ENCODE results near the gene CCNI. TPM values are rescaled to one million over a fixed set of nuclear protein-coding genes. Genes with fewer than 3 reads are reported as not detected.

The CCNI gene
- total RNA-seq, 1 donor, result 187 TPM

DNA sequence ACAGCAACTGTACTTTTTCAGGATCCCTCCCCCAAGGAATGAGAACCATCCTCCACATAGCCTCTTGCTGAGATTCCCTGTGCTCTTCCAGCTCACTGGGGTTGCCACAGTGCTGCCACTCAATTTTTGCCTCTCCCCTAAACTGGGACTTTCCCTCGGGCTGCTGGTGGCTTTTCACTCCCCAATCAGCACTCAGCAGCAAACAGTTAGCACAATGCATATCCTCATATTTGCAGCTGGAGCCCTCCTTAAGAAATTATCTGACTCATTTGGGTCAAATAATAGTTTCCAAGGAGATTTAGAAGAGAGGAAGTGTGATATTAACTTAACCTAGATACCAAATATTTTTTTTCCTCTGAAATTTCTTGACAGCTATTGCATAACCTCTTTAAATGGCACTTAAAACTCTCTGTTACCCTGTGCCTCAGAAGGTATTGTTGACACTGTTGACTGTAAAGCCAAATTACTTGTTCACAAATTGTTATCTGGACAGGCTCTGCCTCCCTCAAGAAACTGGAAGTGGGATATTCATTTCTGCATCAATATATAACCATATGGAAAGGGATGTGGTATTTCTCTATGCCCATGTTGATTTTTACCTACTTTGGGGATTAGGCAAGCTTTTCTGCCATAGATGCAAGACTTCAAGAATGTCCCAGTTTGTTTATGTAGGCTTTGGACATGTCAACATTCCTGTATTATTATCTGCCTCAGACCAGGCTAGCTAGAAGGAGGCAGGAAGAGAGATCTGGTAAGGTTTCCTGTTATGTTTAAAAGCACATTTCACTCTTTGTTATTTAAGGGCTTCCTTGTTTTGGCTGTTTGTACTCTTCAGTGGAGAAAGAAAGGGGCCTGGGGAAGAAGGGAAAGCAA, 68.2 kb downstream of the CCNI start:
- TF ChIP-seq, protein P1, sequence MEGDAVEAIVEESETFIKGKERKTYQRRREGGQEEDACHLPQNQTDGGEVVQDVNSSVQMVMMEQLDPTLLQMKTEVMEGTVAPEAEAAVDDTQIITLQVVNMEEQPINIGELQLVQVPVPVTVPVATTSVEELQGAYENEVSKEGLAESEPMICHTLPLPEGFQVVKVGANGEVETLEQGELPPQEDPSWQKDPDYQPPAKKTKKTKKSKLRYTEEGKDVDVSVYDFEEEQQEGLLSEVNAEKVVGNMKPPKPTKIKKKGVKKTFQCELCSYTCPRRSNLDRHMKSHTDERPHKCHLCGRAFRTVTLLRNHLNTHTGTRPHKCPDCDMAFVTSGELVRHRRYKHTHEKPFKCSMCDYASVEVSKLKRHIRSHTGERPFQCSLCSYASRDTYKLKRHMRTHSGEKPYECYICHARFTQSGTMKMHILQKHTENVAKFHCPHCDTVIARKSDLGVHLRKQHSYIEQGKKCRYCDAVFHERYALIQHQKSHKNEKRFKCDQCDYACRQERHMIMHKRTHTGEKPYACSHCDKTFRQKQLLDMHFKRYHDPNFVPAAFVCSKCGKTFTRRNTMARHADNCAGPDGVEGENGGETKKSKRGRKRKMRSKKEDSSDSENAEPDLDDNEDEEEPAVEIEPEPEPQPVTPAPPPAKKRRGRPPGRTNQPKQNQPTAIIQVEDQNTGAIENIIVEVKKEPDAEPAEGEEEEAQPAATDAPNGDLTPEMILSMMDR (IDR thresholded peaks at IDR 0.05; ENCODE audit: insufficient read depth, low read depth, low read length), result no peak
- H3K4me3 ChIP-seq (ENCODE audit: low read depth, low read length), result no peak overlapping the region
- peak; percentile 90 for DNase-seq (ENCODE audit: low read depth)

DNA sequence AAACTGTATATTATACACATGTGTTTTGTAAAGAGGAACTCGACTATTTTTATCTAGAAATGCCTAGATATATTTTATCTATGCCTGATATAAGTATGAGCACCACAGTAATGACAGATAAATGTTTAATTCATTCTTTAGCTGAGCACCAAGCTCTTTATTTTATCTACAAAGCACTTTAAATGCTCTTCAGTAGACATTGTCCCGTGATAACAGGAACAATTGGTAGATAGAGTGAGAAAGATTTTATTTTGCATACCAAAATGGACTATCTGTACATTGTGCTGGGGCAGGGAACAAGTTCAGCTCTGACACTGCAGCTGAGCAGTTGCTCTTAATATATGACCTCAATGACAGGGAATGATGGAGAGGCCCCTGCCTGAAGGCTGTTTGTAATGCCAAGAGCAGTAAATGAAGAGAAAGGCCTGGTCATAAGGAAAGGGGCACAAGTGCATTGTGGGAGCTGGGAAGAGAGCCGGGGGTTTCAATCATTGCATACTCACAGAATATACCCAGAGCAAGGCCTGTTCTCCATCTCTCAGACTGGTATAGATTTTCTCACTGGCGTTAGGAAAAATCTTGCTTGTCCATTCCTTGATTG, 68.9 kb downstream of the CCNI start:
- DNase-seq (ENCODE audit: low read depth), result no peak
- TF ChIP-seq, protein P1 (IDR thresholded peaks at IDR 0.05; ENCODE audit: insufficient read depth, low read depth, low read length), result no peak
- H3K4me3 ChIP-seq (ENCODE audit: low read depth, low read length), result no peak overlapping the region

DNA sequence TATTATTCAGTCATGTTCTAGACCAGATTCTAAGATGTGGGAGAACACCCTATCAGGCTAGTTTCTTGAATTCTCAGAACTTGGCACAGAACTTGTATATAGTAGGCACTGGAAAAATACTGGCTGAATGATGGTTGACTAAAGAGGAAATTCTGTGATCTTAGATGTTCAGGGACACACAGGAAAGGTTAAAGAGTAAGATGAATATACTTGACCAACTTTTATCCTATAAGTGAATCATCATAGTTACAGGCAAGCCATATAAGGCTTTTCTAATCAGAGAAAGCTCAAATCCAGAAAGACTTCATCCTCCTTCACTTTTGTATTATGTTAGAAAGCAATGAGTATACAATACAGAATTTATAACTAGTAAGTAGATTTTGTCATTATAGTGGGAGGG, 72.4 kb downstream of the CCNI start:
- TF ChIP-seq, protein P1 (IDR thresholded peaks at IDR 0.05; ENCODE audit: insufficient read depth, low read depth, low read length), result no peak
- no peak for DNase-seq (ENCODE audit: low read depth)
- no peak overlapping the region for H3K4me3 ChIP-seq (ENCODE audit: low read depth, low read length)

DNA sequence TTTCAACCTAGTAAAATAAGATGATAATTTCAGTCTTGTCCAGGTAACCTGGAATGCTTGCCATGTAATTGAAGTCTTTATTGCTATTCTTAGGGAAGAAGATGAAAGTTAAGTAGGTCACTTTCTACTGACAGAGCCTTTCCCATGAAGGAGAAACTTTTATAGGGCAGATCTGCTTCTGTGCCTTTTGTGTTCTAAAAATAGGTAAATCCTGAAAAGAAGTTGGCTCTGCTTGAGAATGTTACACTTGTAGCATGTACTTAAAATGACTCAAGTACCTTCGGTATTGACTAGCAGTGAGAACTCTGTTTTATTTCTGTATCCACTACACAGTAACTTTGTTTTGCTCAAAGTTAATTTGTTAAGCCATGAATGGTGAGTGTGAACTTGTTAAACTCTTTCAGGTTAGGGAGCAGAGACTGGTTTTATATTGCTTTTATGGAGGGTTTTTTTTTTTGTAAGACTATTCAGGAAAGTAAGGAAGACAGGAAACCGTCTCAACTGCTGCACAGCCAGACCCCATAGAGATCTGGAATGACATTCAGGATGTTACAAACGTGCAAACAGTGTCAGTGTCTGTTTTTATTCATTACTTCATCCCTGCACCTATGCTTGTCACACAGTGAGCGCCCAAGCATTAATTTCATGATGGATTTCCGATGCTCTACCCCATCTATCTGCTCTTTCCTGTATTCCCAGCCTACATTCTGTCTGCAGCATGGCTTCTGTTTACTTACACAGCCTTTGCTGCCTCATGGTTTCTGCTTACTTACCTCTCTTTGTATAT, 73.3 kb downstream of the CCNI start:
- no peak overlapping the region for H3K4me3 ChIP-seq (ENCODE audit: low read depth, low read length)
- DNase-seq (ENCODE audit: low read depth), result no peak
- TF ChIP-seq, protein P1 (IDR thresholded peaks at IDR 0.05; ENCODE audit: insufficient read depth, low read depth, low read length), result no peak

DNA sequence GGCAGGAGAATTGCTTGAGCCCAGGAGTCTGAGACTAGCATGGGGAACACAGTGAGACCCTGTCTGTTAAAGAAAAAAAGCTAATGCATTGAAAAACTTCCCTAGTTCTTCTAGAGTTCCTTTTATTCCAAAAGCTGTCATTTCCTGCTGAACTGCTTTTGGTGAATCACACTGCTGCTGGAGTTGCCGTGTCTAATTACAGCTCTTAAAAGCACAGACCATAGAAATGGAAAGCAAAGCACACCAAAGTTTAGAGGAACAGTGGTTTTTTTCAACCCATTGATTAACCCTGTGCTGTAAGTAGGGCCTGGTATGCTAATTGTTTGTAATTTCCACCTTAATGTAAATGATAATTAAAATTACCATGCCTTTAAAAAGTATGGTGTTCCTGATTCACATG, 73.9 kb downstream of the CCNI start:
- no peak overlapping the region for H3K4me3 ChIP-seq (ENCODE audit: low read depth, low read length)
- TF ChIP-seq, protein P1 (IDR thresholded peaks at IDR 0.05; ENCODE audit: insufficient read depth, low read depth, low read length), result no peak
- peak; percentile 66 for DNase-seq (ENCODE audit: low read depth)

DNA sequence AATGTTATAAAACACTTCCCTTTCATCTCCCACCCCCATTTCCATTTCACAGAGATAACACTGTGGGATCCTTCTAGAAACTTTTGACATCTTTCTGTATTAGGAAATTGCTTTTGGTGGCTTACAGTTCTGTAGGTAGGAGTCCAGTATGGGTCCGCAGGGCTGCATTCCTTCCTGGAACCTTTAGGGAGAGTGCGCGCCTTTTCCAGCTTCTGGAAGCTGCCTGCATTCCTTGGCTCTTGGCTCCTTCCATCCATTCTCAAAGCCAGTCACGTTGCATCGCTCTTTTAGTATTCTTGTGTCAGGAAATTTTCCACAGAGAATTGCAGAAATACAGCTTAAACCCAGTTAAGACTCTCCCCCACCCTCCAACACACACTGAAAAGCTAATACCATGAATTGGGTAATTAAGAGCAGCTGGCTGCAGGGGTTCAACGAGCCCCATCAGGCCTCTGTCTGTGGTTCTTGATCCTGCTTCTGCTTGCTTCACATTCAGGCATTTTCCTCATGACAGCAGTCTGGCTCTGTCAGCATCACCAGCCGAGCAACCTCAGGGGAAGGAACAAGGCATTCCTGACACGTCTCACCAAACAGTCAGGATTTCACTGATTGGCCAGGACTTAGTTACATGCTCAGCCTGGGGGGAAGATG, 77.4 kb downstream of the CCNI start:
- DNase-seq (ENCODE audit: low read depth), result peak; percentile 59
- TF ChIP-seq, protein P1 (IDR thresholded peaks at IDR 0.05; ENCODE audit: insufficient read depth, low read depth, low read length), result no peak
- H3K4me3 ChIP-seq (ENCODE audit: low read depth, low read length), result no peak overlapping the region
